ENCODE data around the gene ITPR1. TPM values are rescaled to one million over a fixed set of nuclear protein-coding genes. Genes with fewer than 3 reads are reported as not detected.

Gene ITPR1
- total RNA-seq, 4 donors from 2014 or later, result 56.1 to 71.2 (median 61.9) TPM

DNA sequence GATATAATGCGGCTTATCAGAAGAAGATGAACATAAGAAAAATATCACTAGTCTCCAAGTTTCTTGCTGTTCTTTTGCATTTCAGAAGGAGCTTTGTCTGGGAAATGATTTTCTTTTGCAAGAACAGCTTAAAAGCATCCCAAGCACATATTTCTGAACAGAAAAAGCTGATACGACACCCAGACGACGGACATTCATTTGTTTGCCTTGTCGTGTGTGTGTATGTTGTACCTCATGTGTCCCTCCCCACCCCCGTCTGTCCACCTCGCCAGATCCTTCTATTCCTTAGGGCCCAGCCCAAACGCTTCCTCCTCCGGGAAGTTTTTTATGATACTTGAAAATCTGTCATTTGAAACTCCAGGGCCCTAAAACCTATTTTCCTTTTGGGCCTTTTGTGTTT lies 8.8 kb downstream of the ITPR1 start:
- whole genome bisulfite sequencing, 2 donors, result 76 to 78% methylated on average over 9 of the region's 9 CpGs
- Histone ChIP-seq H3K4me1 (peaks cover 0 to 15% (median 6%) of the 10 kb centered on the region in 4 donors), H3K27me3 (no peaks in the 10 kb centered on the region), H3K4me3 (no peak overlapping the region), H3K36me3 (no peaks in the 10 kb centered on the region), H3K27ac (no peak overlapping the region), H3K9me3 (no peaks in the 10 kb centered on the region)
- TF ChIP-seq EP300 (IDR thresholded peaks at IDR 0.05) (no peak), POLR2A (IDR thresholded peaks at IDR 0.05) (no peak)
- TF ChIP-seq, protein P1, sequence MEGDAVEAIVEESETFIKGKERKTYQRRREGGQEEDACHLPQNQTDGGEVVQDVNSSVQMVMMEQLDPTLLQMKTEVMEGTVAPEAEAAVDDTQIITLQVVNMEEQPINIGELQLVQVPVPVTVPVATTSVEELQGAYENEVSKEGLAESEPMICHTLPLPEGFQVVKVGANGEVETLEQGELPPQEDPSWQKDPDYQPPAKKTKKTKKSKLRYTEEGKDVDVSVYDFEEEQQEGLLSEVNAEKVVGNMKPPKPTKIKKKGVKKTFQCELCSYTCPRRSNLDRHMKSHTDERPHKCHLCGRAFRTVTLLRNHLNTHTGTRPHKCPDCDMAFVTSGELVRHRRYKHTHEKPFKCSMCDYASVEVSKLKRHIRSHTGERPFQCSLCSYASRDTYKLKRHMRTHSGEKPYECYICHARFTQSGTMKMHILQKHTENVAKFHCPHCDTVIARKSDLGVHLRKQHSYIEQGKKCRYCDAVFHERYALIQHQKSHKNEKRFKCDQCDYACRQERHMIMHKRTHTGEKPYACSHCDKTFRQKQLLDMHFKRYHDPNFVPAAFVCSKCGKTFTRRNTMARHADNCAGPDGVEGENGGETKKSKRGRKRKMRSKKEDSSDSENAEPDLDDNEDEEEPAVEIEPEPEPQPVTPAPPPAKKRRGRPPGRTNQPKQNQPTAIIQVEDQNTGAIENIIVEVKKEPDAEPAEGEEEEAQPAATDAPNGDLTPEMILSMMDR (IDR thresholded peaks at IDR 0.05), result no peak
- no peak for DNase-seq (ENCODE audit: low spot score in 2 of 2)

DNA sequence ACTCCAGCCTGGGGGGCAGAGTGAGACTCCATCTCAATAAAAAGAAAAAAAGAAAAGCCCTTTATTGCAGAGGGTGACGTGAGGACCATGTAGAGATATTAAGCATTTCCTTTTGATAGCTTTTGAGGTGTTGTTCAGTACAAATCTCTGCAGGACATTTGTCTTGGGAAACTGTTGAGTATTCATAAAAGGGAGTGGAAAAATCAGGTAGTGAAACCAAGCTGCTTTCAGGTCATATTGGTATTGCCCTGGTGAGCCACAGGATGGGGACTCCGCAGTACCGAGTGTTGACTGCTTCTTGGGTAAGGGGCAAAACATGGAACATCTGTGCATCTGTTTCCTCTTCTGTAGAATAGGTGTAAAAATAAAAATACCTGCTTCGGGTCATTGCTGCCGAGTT lies 9.9 kb downstream of the ITPR1 start:
- Histone ChIP-seq H3K4me1 (peaks cover 0 to 15% (median 6%) of the 10 kb centered on the region in 4 donors), H3K9me3 (no peaks in the 10 kb centered on the region), H3K27ac (no peak overlapping the region), H3K4me3 (no peak overlapping the region), H3K36me3 (no peaks in the 10 kb centered on the region), H3K27me3 (no peaks in the 10 kb centered on the region)
- TF ChIP-seq, protein P1 (IDR thresholded peaks at IDR 0.05), result no peak
- no peak for TF ChIP-seq POLR2A (IDR thresholded peaks at IDR 0.05)
- TF ChIP-seq EP300 (IDR thresholded peaks at IDR 0.05), result no peak
- DNase-seq (ENCODE audit: low spot score in 2 of 2), result no peak
- 72 to 75% methylated on average over 5 of the region's 5 CpGs for WGBS, 2 donors

DNA sequence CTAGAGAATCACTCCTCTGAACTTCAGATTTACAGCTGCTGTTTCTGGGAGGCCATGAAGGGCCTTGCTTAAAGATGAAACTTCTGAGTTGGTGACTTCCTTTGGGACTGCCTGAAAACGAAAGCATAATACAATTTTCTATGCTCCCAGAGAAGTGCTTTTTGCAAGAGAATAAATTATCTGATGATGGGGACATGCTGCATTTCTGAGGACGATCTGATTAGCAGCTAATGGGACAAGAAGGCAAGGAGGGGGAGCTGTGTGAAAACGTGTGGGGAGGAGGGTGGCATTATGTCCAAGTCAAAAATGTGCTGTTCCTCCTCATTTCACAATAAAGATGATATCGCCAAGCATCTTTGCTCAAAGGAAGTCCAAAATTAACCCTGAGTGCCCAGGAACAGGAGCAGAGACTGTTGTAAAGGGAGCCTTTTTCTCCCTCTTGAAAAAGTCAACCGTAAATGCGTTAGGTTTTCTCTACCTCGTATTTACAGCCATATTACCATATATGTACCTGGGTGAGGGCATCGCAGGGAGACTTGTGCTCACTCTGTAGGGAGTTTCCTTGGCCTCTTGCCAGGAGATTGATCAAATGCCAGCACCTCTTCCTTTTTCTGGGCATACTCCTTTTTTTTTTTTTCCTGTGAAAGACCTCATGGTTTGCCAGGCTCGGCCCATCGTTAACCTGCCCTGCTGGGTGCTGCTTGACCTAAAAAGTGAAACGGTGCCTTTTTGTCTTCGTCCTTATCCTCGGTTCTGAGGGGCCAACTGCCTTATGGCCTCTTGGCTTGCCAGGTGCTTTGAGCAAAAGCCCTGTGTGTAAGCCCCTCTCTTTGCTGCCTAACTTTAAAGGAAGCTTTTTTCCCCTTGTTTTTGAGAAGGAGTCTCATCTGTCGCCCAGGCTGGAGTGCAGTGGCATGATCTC lies 11.5 kb downstream of the ITPR1 start:
- peaks cover 0 to 15% (median 6%) of the 10 kb centered on the region in 4 donors for H3K4me1 ChIP-seq
- no peak for TF ChIP-seq POLR2A (IDR thresholded peaks at IDR 0.05)
- no peak for TF ChIP-seq EP300 (IDR thresholded peaks at IDR 0.05)
- TF ChIP-seq, protein P1 (IDR thresholded peaks at IDR 0.05), result no peak
- 29 to 31% methylated on average over 13 of the region's 14 CpGs for WGBS, 2 donors
- H3K27me3 ChIP-seq, result no peaks in the 10 kb centered on the region
- no peaks in the 10 kb centered on the region for H3K9me3 ChIP-seq
- DNase-seq (ENCODE audit: low spot score in 2 of 2), result no peak
- peak overlapping the region in 3 of 4 donors; percentile 60 to 73 (median 68) for H3K27ac ChIP-seq
- H3K4me3 ChIP-seq, result peak overlapping the region in 2 of 4 donors; percentile 6 to 14
- no peaks in the 10 kb centered on the region for H3K36me3 ChIP-seq

DNA sequence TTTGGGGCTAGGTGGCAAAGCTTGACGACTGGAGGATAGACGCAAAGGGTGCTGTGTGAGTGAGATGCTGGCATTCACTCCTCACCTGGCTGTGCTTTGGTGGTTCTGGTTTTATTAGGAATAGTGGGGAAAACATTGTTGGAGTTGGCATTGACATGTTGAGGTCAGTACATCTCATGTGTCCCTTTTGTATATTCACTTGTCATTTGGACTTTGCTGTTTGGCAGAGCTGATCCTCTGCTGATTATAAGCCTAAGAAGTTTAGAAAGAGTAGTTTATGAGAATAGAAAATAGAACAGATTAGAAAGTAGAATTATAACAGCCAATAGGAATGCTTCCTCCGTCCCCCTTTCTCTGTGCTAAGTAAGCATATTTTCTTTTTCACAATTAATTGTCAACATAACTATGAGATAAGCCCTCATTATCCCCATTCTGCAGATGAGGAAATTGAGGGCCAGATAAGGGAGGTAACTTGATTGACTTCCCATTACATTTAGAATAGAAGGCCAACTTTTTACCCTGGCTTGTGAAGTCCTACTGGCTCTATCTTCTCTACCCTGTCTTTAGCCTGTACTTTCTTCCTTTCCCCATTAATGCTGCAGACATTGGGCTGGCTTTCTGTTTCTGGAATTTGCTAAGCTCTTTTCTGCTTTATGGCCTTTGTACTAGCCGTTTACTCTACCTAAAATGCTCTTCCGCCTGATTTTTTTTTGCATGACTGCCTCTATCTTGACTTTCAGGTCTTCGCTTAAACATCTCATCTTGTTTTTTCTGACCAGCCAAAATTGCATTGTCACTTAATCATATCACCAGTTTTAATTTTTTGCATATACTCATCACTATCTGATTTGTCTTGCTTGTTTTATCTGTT lies 12.8 kb downstream of the ITPR1 start:
- Histone ChIP-seq H3K4me1 (peaks cover 0 to 15% (median 6%) of the 10 kb centered on the region in 4 donors), H3K36me3 (no peaks in the 10 kb centered on the region), H3K9me3 (no peaks in the 10 kb centered on the region), H3K27me3 (no peaks in the 10 kb centered on the region), H3K4me3 (no peak overlapping the region), H3K27ac (no peak overlapping the region)
- 79 to 84% methylated on average over 6 of the region's 6 CpGs for WGBS, 2 donors
- no peak for DNase-seq (ENCODE audit: low spot score in 2 of 2)
- TF ChIP-seq, protein P1 (IDR thresholded peaks at IDR 0.05), result no peak
- TF ChIP-seq POLR2A (IDR thresholded peaks at IDR 0.05) (no peak), EP300 (IDR thresholded peaks at IDR 0.05) (no peak)
